Measurements from ENCODE around the gene LELP1. TPM values are rescaled to one million over a fixed set of nuclear protein-coding genes. Genes with fewer than 3 reads are reported as not detected.

The LELP1 gene
- total and polyA plus RNA-seq, 2 of the 13 experiments (the other 11 are each of a cell fraction or from before 2014, with no cell fraction given): not detected

DNA sequence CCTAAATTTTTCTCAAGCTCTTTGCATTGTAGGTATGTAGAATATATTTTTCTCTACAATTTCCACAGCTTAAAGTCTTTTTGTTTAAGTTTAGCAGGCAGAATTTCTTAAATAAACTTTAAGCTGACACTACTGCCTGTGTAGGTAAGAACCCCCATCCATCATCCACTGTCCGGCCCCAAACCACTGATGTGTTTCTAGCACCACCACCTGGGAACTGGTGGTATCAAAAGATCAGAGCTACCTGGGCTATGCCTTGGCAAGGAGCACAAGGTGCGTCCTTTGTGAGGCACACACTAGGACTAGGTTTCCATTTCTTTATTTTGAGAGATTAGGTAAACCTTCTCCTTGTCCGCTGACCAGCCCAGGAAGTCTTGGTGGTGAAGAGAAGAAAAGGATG, 10.5 kb upstream of the LELP1 start (continued):
- TF ChIP-seq, protein P1, sequence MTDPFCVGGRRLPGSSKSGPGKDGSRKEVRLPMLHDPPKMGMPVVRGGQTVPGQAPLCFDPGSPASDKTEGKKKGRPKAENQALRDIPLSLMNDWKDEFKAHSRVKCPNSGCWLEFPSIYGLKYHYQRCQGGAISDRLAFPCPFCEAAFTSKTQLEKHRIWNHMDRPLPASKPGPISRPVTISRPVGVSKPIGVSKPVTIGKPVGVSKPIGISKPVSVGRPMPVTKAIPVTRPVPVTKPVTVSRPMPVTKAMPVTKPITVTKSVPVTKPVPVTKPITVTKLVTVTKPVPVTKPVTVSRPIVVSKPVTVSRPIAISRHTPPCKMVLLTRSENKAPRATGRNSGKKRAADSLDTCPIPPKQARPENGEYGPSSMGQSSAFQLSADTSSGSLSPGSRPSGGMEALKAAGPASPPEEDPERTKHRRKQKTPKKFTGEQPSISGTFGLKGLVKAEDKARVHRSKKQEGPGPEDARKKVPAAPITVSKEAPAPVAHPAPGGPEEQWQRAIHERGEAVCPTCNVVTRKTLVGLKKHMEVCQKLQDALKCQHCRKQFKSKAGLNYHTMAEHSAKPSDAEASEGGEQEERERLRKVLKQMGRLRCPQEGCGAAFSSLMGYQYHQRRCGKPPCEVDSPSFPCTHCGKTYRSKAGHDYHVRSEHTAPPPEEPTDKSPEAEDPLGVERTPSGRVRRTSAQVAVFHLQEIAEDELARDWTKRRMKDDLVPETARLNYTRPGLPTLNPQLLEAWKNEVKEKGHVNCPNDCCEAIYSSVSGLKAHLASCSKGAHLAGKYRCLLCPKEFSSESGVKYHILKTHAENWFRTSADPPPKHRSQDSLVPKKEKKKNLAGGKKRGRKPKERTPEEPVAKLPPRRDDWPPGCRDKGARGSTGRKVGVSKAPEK (CRISPR knock-in tag; IDR thresholded peaks at IDR 0.05; ENCODE audit: borderline replicate concordance): no peak
- TF ChIP-seq, protein P2, sequence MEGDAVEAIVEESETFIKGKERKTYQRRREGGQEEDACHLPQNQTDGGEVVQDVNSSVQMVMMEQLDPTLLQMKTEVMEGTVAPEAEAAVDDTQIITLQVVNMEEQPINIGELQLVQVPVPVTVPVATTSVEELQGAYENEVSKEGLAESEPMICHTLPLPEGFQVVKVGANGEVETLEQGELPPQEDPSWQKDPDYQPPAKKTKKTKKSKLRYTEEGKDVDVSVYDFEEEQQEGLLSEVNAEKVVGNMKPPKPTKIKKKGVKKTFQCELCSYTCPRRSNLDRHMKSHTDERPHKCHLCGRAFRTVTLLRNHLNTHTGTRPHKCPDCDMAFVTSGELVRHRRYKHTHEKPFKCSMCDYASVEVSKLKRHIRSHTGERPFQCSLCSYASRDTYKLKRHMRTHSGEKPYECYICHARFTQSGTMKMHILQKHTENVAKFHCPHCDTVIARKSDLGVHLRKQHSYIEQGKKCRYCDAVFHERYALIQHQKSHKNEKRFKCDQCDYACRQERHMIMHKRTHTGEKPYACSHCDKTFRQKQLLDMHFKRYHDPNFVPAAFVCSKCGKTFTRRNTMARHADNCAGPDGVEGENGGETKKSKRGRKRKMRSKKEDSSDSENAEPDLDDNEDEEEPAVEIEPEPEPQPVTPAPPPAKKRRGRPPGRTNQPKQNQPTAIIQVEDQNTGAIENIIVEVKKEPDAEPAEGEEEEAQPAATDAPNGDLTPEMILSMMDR (CRISPR knock-in tag; IDR thresholded peaks at IDR 0.05): peak; percentile 58

DNA sequence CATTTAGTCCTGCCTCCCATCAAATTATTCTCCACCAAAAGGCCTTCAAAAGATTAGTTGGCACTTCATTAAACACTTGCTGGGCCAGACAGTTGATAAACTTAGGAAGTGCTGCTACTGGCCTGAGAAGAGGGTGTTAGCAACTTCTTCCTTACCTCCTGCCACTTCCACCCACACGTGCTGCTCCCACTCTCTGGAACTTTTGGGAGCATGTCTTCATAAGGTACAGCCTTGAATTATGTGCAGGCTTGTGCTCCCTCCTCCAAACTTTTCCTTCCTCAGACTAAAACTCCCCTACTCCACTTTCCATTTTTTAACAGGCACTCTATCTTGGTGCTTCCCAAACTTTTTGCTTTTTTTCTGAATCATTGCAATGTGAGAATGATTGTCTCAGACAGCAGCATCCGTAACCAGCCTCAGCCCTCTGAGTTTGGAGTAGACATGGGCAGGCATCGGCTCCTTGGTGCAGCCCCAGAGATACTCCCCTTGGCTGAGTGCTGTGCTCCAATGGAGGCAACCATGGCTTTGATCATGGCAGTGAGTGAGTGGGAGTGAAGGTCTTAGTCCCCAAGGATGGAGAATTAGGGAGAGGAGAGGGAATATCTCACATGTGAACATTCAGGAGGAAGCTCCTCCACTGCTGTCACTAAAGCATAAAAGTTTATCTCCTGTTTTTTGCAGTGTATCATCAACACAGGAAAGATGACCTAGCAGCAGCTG, 8.7 kb upstream of the LELP1 start:
- H3K4me2 ChIP-seq (ENCODE audit: low read depth, low read length): no peak overlapping the region
- H3K27ac ChIP-seq (ENCODE audit: extremely low read length, insufficient read depth, low read length): no peak overlapping the region
- H4K20me1 ChIP-seq (ENCODE audit: insufficient read depth, low read length): no peaks in the 10 kb centered on the region
- ATAC-seq (no peak), DNase-seq (ENCODE audit: low spot score) (no peak), FAIRE-seq (no peak)
- in situ Hi-C loops (cut with HindIII; ENCODE audit: extremely low pct_ligation_motif_present, low pct_unique_long_range_greater_than_20kb) (loop anchor here (10.0 kb wide), 1 partner anchor 320 kb away; the partner anchor contains the start of gene SMCP), intact Hi-C loops (cut with micrococcal nuclease; ENCODE audit: unreplicated experiment) (no loop called here)
- no peaks in the 10 kb centered on the region for H3K79me2 ChIP-seq (ENCODE audit: insufficient read depth, low read length)
- TF ChIP-seq ZNF670 (CRISPR knock-in tag; IDR thresholded peaks at IDR 0.05; ENCODE audit: borderline replicate concordance): no peak
- no peak for TF ChIP-seq JDP2 (CRISPR knock-in tag; IDR thresholded peaks at IDR 0.05; ENCODE audit: borderline replicate concordance)
- TF ChIP-seq PCBP1 (IDR thresholded peaks at IDR 0.05; ENCODE audit: borderline replicate concordance, low read depth, low read length): no peak
- TF ChIP-seq NONO (IDR thresholded peaks at IDR 0.05): no peak
- TF ChIP-seq NONO (CRISPR knock-in tag; conservative IDR thresholded peaks at IDR 0.05): no peak
- TF ChIP-seq ZNF772 (CRISPR knock-in tag; IDR thresholded peaks at IDR 0.05): no peak
- TF ChIP-seq, protein P3, sequence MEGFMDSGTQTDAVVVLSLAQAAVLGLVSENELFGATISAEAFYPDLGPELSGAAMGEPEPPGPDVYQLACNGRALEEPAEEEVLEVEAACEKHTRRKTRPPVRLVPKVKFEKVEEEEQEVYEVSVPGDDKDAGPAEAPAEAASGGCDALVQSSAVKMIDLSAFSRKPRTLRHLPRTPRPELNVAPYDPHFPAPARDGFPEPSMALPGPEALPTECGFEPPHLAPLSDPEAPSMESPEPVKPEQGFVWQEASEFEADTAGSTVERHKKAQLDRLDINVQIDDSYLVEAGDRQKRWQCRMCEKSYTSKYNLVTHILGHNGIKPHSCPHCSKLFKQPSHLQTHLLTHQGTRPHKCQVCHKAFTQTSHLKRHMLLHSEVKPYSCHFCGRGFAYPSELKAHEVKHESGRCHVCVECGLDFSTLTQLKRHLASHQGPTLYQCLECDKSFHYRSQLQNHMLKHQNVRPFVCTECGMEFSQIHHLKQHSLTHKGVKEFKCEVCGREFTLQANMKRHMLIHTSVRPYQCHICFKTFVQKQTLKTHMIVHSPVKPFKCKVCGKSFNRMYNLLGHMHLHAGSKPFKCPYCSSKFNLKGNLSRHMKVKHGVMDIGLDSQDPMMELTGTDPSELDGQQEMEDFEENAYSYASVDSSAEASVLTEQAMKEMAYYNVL (CRISPR knock-in tag; IDR thresholded peaks at IDR 0.05; ENCODE audit: borderline replicate concordance): no peak
- no peak overlapping the region for H3K9ac ChIP-seq (ENCODE audit: insufficient read depth, low read depth, low read length)
- no peaks in the 10 kb centered on the region; a peak in 1 of 5 replicates for H3K27me3 ChIP-seq (ENCODE audit: control insufficient read depth in 1 of 2, insufficient read depth in 2 of 2, low read length in 2 of 2)
- H3K4me3 ChIP-seq (replicated peaks in 1 of 3; ENCODE audit: insufficient read depth in 1 of 3, low read depth in 2 of 3, low read length in 3 of 3): no peak overlapping the region
- ChIA-PET POLR2A (no interaction called here), CTCF (ENCODE audit: low intra/inter-chr PET ratio, low total read pairs) (no interaction called here)
- no peaks in the 10 kb centered on the region for H3K9me3 ChIP-seq (ENCODE audit: low read length)
- BruUV-seq (replicated peaks): no TSS peak
- no peaks in the 10 kb centered on the region for H3K36me3 ChIP-seq (replicated peaks in 1 of 2; ENCODE audit: control insufficient read depth in 1 of 2, insufficient read depth in 2 of 2, low read length in 2 of 2)
- no peaks in the 10 kb centered on the region for H3K4me1 ChIP-seq (ENCODE audit: insufficient read depth, low read length)
- H2AFZ ChIP-seq (ENCODE audit: low read length): no peak overlapping the region
- WGBS (ENCODE audit: low lambda C conversion rate): 0% methylated on average over 3 of the region's 3 CpGs

Data from HepG2 (cell line).